ENCODE measurements around the gene RTBDN. TPM values are rescaled to one million over a fixed set of nuclear protein-coding genes. Genes with fewer than 3 reads are reported as not detected.
"Not testable (repeated sequence)": the region's sequence is repeated elsewhere in the genome, so short reads cannot be mapped to it uniquely, and the experiment has no call there.

RTBDN gene
- total RNA-seq, 1 donor from 2014 or later, result not detected

DNA sequence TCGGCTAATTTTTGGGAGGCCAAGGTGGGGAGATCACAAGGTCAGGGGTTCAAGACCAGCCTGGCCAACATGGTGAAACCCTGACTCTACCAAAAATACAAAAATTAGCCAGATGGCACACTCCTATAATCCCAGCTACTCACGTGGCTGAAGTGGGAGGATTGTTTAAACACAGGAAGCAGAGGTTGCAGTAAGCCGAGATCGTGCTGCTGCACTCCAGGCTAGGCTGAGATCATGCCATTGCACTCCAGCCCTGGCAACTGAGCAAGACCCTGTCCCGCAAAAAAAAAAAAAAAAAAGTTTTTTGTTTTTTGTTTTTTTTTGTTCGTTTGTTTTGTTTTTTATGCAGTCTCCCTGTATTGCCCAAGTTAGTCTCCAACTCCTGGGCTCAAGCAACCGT, 25.2 kb upstream of the RTBDN start:
- Histone ChIP-seq H3K9me3 (no peaks in the 10 kb centered on the region), H3K4me3 (no peak overlapping the region), H3K27ac (no peak overlapping the region), H3K36me3 (no peaks in the 10 kb centered on the region), H3K4me1 (no peaks in the 10 kb centered on the region), H3K27me3 (no peaks in the 10 kb centered on the region)
- DNase-seq (no peak), ATAC-seq (no peak)
- intact Hi-C loops (cut with DNase I), result no loop called here
- TF ChIP-seq, protein P1, sequence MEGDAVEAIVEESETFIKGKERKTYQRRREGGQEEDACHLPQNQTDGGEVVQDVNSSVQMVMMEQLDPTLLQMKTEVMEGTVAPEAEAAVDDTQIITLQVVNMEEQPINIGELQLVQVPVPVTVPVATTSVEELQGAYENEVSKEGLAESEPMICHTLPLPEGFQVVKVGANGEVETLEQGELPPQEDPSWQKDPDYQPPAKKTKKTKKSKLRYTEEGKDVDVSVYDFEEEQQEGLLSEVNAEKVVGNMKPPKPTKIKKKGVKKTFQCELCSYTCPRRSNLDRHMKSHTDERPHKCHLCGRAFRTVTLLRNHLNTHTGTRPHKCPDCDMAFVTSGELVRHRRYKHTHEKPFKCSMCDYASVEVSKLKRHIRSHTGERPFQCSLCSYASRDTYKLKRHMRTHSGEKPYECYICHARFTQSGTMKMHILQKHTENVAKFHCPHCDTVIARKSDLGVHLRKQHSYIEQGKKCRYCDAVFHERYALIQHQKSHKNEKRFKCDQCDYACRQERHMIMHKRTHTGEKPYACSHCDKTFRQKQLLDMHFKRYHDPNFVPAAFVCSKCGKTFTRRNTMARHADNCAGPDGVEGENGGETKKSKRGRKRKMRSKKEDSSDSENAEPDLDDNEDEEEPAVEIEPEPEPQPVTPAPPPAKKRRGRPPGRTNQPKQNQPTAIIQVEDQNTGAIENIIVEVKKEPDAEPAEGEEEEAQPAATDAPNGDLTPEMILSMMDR (IDR thresholded peaks at IDR 0.05), result no peak

DNA sequence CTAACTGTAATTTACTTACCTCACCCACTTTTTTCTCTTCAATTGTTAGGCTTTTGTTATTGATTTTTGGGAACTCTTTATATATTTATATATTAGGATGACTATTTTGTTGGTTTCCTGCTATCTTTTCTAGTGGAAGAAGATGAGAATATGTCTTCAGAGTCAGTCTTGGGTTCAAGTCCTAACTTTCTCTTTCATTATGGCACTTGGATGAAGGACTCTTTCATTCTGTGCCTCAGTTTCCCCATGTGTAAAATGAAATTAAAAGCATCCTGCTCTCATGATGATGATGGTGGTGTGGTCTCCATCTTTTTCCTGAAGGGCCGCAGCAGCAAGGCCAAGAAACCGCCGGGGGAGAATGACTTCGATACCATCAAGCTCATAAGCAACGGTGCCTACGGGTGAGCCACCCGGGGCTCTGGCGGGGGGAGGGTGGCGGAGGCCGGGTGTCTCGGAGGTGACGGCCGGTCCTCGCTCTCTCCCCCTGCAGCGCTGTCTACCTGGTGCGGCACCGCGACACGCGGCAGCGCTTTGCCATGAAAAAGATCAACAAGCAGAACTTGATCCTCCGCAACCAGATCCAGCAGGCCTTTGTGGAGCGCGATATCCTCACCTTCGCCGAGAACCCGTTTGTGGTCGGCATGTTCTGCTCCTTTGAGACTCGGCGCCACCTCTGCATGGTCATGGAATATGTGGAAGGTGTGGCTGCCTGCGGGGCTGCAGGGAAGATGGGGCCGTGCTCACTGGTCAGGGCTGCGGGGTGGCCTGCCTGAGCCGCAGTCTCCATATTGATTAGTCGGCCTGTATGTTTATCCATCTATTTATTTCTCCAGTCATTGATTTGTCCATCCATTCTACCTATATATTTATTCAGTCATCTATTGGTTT, 23.9 kb upstream of the RTBDN start:
- Histone ChIP-seq H3K36me3 (no peaks in the 10 kb centered on the region), H3K27ac (no peak overlapping the region), H3K4me3 (no peak overlapping the region), H3K27me3 (no peaks in the 10 kb centered on the region), H3K4me1 (no peaks in the 10 kb centered on the region), H3K9me3 (no peaks in the 10 kb centered on the region)
- no peak for DNase-seq
- intact Hi-C loops (cut with DNase I), result no loop called here
- TF ChIP-seq, protein P1 (IDR thresholded peaks at IDR 0.05), result no peak
- no peak for ATAC-seq

DNA sequence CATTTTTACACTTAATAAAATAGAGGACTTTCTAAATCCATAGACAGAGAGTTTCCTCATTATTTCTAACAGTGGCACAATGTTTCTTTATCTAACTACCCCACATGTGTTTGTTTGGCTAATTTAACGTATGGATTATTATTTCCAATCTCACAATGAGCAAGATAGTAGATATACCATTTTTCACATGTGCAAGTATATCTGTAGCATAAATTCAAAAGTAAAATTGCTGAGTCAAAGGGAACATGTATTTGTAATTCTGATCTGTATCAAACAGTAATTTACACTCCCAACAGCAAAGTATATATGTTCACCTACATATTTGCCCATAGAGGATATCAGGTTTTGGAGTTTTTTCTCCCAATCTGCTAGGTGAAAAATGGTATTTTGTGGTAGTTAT, 22.3 kb upstream of the RTBDN start:
- Histone ChIP-seq H3K36me3 (no peaks in the 10 kb centered on the region), H3K4me1 (no peaks in the 10 kb centered on the region), H3K27ac (no peak overlapping the region), H3K9me3 (no peaks in the 10 kb centered on the region), H3K4me3 (no peak overlapping the region), H3K27me3 (no peaks in the 10 kb centered on the region)
- ATAC-seq (no peak), DNase-seq (no peak)
- intact Hi-C loops (cut with DNase I), result no loop called here
- TF ChIP-seq, protein P1 (IDR thresholded peaks at IDR 0.05), result no peak

DNA sequence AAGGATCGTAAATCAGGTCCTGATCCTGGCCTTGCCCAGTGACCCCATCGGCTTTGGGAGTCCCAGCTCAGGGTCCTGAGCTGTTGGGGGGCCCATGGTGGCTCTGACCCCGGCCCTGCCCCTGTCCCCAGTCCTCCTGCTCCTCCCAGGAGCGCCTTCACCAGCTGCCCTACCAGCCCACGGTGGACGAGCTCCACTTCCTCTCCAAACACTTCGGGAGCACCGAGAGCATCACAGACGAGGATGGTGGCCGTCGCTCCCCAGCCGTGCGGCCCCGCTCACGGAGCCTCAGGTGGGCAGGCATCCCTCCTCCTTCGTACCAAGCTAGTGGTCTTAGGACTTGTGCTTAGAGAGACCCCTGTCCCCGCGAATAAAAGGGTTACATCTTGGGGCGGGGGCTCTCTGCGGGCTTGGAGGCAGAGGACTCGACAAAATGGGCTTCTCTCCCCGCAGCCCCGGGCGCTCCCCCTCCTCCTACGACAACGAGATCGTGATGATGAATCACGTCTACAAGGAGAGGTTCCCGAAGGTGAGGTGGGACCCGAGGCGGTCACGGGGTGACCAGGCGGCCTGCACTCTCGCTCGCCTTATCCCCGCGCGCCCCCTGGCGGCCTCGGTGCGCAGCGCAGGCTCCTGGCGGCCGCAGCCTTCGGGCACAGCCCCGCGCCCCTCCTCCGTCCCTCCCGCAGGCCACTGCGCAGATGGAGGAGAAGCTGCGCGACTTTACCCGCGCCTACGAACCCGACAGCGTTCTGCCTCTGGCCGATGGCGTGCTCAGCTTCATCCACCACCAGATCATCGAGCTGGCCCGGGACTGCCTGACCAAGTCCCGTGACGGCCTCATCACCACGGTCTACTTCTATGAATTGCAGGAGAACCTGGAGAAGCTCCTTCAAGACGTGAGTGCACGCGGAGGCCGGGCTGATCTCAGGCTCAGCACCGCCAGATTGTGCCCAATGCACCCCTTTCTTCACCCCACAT, 13.1 kb upstream of the RTBDN start:
- TF ChIP-seq, protein P1 (IDR thresholded peaks at IDR 0.05), result peak; percentile 100
- ATAC-seq (peak; percentile 100), DNase-seq (peak; percentile 93)
- H3K9me3 ChIP-seq, result no peaks in the 10 kb centered on the region
- intact Hi-C loops (cut with DNase I), result loop anchor here (5.0 kb wide), 1 partner anchor 80 kb away; no protein-coding TSS in a partner anchor
- peaks cover 38% of the 10 kb centered on the region for H3K27me3 ChIP-seq
- no peaks in the 10 kb centered on the region for H3K36me3 ChIP-seq
- H3K4me1 ChIP-seq, result peaks cover 9% of the 10 kb centered on the region
- peak overlapping the region; percentile 5 for H3K4me3 ChIP-seq
- no peak overlapping the region for H3K27ac ChIP-seq

DNA sequence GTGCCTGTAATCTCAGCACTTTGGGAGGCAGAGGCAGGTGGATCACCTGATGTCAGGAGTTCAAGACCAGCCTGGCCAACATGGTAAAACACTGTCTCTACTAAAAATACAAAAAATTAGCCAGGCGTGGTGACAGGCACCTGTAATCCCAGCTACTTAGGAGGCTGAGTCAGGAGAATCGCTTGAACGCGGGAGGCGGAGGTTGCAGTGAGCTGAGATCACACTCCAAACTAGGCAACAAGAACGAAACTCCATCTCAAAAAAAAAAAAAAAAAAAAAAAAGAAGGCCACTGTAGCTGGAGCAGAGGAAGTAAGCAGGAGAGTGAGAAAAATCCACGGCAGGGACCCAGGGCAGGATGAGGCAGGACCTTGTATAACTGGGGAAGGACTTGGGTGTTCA, 12.2 kb upstream of the RTBDN start:
- H3K27ac ChIP-seq, H3K4me3 ChIP-seq, H3K36me3 ChIP-seq, ATAC-seq, H3K9me3 ChIP-seq, DNase-seq, H3K4me1 ChIP-seq: not testable (repeated sequence)
- H3K27me3 ChIP-seq, result peaks cover 47% of the 10 kb centered on the region
- intact Hi-C loops (cut with DNase I), result loop anchor here (5.0 kb wide), 1 partner anchor 79 kb away; no protein-coding TSS in a partner anchor
